ENCODE measurements around the gene DNAJA3. TPM values are rescaled to one million over a fixed set of nuclear protein-coding genes. Genes with fewer than 3 reads are reported as not detected.

The DNAJA3 gene
- total and polyA plus RNA-seq, 10 of the 15 experiments (the other 5 are each of a cell fraction or from before 2014, with no cell fraction given): 8.4 to 141 (median 60.8) TPM

DNA sequence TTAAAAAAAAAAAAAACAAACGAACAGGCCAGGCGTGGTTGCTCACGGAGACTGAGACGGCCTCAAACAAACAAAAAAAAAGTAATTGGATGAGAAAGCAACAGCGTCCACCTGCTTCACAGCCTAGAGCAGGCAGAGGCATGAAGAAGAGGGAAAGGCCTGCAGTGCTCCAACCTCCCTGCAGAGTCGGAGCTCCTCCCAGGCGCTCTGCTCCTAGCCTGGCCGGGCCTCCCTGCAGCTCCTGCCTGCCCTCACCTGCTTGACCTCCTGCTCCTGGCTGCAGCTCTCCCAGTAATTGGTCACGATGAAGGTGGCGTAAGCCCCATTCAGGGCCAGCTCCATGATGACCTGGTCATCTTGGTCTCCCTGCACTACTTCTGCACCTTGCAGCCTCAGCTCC lies 43.3 kb downstream of the DNAJA3 start:
- Histone ChIP-seq H3K79me2 (ENCODE audit: control insufficient read depth, insufficient read depth, low read length) (peaks cover 6% of the 10 kb centered on the region), H3K9ac (ENCODE audit: control insufficient read depth, insufficient read depth, low read length) (no peak overlapping the region), H3K4me3 (no peak overlapping the region), H3K27ac (ENCODE audit: control insufficient read depth, insufficient read depth) (no peak overlapping the region), H3K4me2 (ENCODE audit: control insufficient read depth, insufficient read depth) (no peak overlapping the region), H4K20me1 (ENCODE audit: control insufficient read depth, insufficient read depth) (no peaks in the 10 kb centered on the region; the same call in 1 of the 2 replicates), H3K4me1 (ENCODE audit: control insufficient read depth, insufficient read depth, low read length) (no peaks in the 10 kb centered on the region; the same call in 1 of the 2 replicates), H2AFZ (ENCODE audit: control insufficient read depth, low read depth, low read length) (no peak overlapping the region), H3K36me3 (ENCODE audit: control insufficient read depth in 2 of 2, insufficient read depth in 2 of 2, low read length in 1 of 2) (peaks cover 0 to 7% of the 10 kb centered on the region in 2 experiments; a peak in 3 of 4 replicates), H3K27me3 (replicated peaks in 1 of 2; ENCODE audit: control insufficient read depth in 2 of 2, insufficient read depth in 2 of 2, low read length in 1 of 2) (no peaks in the 10 kb centered on the region), H3K9me3 (replicated peaks; ENCODE audit: control insufficient read depth, insufficient read depth, low read length) (no peaks in the 10 kb centered on the region)
- POLR2A ChIA-PET: interaction anchor here (0.6 to 0.8 kb wide), 2 partner anchors 11 to 15 kb away, joined by 3 to 4 read pairs; no protein-coding TSS in a partner anchor
- CTCF ChIA-PET: no interaction called here
- ATAC-seq (no peak), FAIRE-seq (no peak), DNase-seq (ENCODE audit: low read depth, low spot score) (no peak)
- intact Hi-C loops (cut with micrococcal nuclease; ENCODE audit: unreplicated experiment): no loop called here
- in situ Hi-C loops (cut with MboI): no loop called here
- RAD21 ChIA-PET (ENCODE audit: unreplicated experiment): no interaction called here
- TF ChIP-seq CHD1 (IDR thresholded peaks at IDR 0.05; ENCODE audit: low read depth, low read length) (no peak), STAT1 (conservative IDR thresholded peaks at IDR 0.05) (no peak), POLR2AphosphoS5 (IDR thresholded peaks at IDR 0.05; ENCODE audit: low read length) (no peak), ZNF24 (IDR thresholded peaks at IDR 0.05) (no peak), TCF7 (IDR thresholded peaks at IDR 0.05; ENCODE audit: borderline replicate concordance) (no peak), HDAC2 (IDR thresholded peaks at IDR 0.05) (no peak)
- TF ChIP-seq, protein P1, sequence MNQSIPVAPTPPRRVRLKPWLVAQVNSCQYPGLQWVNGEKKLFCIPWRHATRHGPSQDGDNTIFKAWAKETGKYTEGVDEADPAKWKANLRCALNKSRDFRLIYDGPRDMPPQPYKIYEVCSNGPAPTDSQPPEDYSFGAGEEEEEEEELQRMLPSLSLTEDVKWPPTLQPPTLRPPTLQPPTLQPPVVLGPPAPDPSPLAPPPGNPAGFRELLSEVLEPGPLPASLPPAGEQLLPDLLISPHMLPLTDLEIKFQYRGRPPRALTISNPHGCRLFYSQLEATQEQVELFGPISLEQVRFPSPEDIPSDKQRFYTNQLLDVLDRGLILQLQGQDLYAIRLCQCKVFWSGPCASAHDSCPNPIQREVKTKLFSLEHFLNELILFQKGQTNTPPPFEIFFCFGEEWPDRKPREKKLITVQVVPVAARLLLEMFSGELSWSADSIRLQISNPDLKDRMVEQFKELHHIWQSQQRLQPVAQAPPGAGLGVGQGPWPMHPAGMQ (IDR thresholded peaks at IDR 0.05; ENCODE audit: borderline replicate concordance): no peak
- SMC1A ChIA-PET (ENCODE audit: uncharacterized antibody, unreplicated experiment): no interaction called here
- over 99% methylated on average over 10 of the region's 10 CpGs for WGBS (ENCODE audit: insufficient coverage, insufficient replicate concordance, low lambda C conversion rate, missing lambda C conversion rate)
- no TSS peak for BruUV-seq (replicated peaks)

- POLR2A ChIA-PET: interaction anchor here (0.6 to 1.1 kb wide), 6 partner anchors 14 to 63 kb away, joined by 3 to 6 read pairs (median 3); no protein-coding TSS in a partner anchor
- in situ Hi-C loops (cut with MboI) (no loop called here), intact Hi-C loops (cut with micrococcal nuclease; ENCODE audit: unreplicated experiment) (loop anchor here (5.0 to 10.0 kb wide), 2 partner anchors 45 to 117 kb away; partner anchors contain the start of genes DNAJA3 and PAM16)
- TF ChIP-seq, protein P2, sequence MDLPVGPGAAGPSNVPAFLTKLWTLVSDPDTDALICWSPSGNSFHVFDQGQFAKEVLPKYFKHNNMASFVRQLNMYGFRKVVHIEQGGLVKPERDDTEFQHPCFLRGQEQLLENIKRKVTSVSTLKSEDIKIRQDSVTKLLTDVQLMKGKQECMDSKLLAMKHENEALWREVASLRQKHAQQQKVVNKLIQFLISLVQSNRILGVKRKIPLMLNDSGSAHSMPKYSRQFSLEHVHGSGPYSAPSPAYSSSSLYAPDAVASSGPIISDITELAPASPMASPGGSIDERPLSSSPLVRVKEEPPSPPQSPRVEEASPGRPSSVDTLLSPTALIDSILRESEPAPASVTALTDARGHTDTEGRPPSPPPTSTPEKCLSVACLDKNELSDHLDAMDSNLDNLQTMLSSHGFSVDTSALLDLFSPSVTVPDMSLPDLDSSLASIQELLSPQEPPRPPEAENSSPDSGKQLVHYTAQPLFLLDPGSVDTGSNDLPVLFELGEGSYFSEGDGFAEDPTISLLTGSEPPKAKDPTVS (IDR thresholded peaks at IDR 0.05; ENCODE audit: low read depth, low read length): no peak
- no peak for TF ChIP-seq ATF3 (IDR thresholded peaks at IDR 0.05; ENCODE audit: borderline replicate concordance, extremely low read depth, low read depth, low read length)
- TF ChIP-seq, protein P3, sequence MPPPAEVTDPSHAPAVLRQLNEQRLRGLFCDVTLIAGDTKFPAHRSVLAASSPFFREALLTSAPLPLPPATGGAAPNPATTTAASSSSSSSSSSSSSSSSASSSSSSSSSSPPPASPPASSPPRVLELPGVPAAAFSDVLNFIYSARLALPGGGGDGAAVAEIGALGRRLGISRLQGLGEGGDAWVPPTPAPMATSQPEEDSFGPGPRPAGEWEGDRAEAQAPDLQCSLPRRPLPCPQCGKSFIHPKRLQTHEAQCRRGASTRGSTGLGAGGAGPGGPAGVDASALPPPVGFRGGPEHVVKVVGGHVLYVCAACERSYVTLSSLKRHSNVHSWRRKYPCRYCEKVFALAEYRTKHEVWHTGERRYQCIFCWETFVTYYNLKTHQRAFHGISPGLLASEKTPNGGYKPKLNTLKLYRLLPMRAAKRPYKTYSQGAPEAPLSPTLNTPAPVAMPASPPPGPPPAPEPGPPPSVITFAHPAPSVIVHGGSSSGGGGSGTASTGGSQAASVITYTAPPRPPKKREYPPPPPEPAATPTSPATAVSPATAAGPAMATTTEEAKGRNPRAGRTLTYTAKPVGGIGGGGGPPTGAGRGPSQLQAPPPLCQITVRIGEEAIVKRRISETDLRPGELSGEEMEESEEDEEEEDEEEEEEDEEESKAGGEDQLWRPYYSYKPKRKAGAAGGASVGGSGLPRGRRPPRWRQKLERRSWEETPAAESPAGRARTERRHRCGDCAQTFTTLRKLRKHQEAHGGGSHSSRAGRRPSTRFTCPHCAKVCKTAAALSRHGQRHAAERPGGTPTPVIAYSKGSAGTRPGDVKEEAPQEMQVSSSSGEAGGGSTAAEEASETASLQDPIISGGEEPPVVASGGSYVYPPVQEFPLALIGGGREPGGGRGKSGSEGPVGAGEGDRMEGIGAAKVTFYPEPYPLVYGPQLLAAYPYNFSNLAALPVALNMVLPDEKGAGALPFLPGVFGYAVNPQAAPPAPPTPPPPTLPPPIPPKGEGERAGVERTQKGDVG (CRISPR knock-in tag; IDR thresholded peaks at IDR 0.05): no peak
- TF ChIP-seq RAD21 (IDR thresholded peaks at IDR 0.05; ENCODE audit: insufficient read depth, low read depth, low read length): no peak
- TF ChIP-seq HDGF (IDR thresholded peaks at IDR 0.05): no peak
These were observed 46.2 kb downstream of the DNAJA3 start for GRCh38 chr16:4471869-4472268.

More at GRCh38 chr16:4471869-4472268, 46.2 kb downstream of the DNAJA3 start:
- no peak overlapping the region for H3K4me2 ChIP-seq (ENCODE audit: control insufficient read depth, insufficient read depth)
- H3K9me3 ChIP-seq (replicated peaks; ENCODE audit: control insufficient read depth, insufficient read depth, low read length): no peaks in the 10 kb centered on the region
- no peak overlapping the region for H2AFZ ChIP-seq (ENCODE audit: control insufficient read depth, low read depth, low read length)
- SMC1A ChIA-PET (ENCODE audit: uncharacterized antibody, unreplicated experiment): no interaction called here
- RAD21 ChIA-PET (ENCODE audit: unreplicated experiment): interaction anchor here (0.6 kb wide), 1 partner anchor 11 kb away, joined by 3 read pairs; no protein-coding TSS in a partner anchor
- peaks cover 22% of the 10 kb centered on the region for H3K79me2 ChIP-seq (ENCODE audit: control insufficient read depth, insufficient read depth, low read length)
- H3K27ac ChIP-seq (ENCODE audit: control insufficient read depth, insufficient read depth): no peak overlapping the region
- no peaks in the 10 kb centered on the region for H3K27me3 ChIP-seq (replicated peaks in 1 of 2; ENCODE audit: control insufficient read depth in 2 of 2, insufficient read depth in 2 of 2, low read length in 1 of 2)
- CTCF ChIA-PET: no interaction called here
- DNase-seq (ENCODE audit: low read depth, low spot score) (no peak), ATAC-seq (no peak), FAIRE-seq (no peak)
- no peaks in the 10 kb centered on the region for H4K20me1 ChIP-seq (ENCODE audit: control insufficient read depth, insufficient read depth)
- no peak overlapping the region for H3K9ac ChIP-seq (ENCODE audit: control insufficient read depth, insufficient read depth, low read length)
- H3K4me1 ChIP-seq (ENCODE audit: control insufficient read depth, insufficient read depth, low read length): peaks cover 4% of the 10 kb centered on the region; the same call in 1 of the 2 replicates
- H3K36me3 ChIP-seq (ENCODE audit: control insufficient read depth in 2 of 2, insufficient read depth in 2 of 2, low read length in 1 of 2): peaks cover 0 to 5% of the 10 kb centered on the region in 2 experiments; a peak in 2 of 4 replicates
- H3K4me3 ChIP-seq: no peak overlapping the region
- WGBS (ENCODE audit: insufficient coverage, insufficient replicate concordance, low lambda C conversion rate, missing lambda C conversion rate): 95% methylated on average over 5 of the region's 5 CpGs
- BruUV-seq (replicated peaks): no TSS peak

Data from GM12878 (cell line).